Measurements from ENCODE around the gene CTNNA3.

CTNNA3 gene

DNA sequence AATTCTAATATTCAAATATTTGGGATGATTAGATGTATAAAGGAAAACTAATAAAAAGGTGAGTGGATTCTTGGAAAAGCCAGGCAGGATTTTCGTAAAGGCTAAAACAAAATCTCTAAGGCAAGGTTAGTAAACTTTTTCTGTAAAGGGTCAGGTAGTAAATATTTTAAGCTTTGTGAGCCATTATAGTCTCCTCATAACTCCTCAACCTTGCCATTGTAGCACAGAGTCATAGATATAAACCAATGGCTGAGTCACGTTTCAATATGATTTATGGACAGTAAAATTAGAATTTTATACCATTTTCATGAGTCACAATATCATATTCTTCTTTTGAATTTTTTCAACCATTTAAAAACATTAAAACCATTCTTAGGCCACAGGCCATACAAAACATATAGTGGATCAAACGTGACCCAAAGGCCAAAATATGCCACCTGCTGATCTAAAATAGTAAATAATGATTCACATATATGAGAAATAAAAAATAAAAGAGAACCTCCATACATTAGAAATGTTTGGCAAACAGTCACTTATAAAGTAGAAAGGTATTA lies 1422.0 kb downstream of the CTNNA3 start:
- DNase-seq, result no peak

DNA sequence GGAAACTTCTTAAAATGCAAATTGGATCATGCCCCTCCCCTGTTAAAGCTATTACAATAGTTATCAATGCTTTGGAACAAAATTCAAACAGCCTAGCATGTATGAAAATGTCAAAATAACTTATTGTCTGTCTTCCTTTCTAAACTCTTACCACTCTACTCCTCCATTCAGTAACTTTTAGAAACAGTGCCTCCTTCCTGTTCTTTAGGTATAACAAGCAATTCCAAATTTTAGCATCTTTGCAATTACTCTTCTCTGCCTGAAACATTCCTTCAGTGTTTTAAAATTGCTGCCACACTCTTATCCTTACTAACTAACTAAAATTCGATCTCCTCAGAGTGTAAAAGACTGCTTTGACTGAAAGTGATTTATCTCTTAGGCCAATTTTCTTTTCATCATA lies 1430.6 kb downstream of the CTNNA3 start:
- DNase-seq, result no peak

DNA sequence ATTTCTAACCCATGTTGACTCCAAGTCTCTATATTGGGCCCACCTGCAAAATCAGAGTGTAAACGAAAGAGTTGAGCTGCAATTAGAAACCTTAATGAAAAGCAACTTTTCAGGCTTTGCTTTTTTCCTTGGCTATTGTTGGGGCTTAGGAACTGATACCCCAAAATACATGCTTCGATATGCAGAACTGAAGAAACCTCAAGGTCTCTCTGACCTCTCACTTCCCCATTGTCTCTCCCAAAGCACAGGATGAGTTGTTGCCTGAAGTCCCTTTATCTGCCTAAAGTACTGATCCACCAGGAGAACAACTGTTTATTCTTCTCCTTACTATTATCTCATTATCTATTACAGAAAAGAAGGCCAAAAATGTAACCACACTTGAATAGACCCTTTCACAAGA lies 1436.2 kb downstream of the CTNNA3 start:
- DNase-seq, result no peak

DNA sequence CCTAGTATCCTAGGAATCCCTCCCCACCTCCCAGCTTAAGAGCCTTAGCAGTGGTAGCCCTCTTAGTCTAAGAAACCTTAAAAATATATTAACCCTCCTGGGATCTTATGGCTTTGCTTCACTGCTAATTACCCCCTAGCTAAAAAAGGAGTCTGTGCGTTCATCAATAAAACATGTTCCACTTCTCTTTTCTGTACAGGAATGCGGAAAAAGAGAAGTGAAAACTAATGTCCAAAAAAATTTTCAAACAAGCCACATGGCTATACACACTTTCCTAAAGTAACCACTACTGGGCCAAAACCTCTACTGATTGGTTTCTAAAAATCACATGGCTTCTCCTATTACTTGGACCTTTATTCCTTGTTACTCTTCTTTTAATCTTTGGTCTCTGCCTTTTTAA lies 1437.3 kb downstream of the CTNNA3 start:
- DNase-seq, result no peak

DNA sequence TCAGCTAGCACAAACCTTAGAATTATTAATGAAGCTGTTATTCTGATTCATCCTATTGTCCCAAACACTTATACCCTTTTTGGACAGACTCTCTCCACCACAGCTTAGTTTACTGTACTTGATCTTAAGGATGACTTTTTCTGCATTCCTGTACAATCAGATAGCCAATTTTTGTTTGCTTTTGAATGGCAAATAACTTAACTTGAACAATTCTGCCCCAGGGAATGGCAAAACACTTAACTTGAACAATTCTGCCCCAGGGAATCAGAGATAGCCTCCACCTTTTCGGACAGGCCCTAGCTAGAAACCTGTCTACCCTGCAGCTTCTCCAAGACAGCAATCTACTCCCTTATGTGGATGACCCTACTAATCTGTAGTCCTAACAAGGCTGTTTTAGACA lies 1438.2 kb downstream of the CTNNA3 start:
- DNase-seq, result no peak

DNA sequence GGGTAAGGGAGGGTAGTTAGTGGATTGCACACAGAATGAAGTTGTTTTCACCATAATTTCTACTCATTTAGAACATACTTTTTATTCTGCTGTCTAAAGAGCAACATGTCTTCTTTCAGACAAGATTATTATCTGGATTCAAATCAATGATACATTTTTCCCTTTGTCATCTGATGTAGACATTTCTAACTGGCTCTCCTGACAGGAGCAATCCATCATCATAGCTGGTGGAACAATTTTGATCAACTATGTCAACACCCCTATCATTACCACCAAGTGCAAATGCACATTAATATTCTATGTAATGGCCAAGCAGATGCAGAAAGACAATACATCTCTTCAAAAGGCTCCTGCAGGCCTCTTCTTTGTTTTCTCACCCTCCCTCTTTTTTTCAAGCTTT lies 1443.0 kb downstream of the CTNNA3 start:
- DNase-seq, result no peak

DNA sequence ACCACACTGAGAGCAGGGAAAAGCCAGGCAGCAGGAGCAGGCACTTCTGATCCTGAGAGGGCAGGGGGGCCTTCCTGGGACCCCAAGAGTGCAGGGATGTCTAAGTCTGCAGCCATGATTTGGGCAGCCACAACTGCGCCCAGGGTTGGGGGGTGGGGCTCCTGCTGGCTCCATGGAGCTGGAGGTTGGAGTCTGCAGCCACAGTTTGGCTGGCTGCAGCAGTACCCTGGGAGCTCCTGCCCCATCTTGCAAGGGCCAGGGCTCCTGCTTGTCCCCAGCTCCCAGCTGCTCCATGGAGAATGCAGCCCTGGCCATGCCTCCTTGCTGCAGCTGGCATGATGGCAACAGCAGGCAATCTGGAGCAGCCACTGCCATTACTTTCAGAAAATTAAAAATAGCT lies 1449.8 kb downstream of the CTNNA3 start:
- no peak for DNase-seq

DNA sequence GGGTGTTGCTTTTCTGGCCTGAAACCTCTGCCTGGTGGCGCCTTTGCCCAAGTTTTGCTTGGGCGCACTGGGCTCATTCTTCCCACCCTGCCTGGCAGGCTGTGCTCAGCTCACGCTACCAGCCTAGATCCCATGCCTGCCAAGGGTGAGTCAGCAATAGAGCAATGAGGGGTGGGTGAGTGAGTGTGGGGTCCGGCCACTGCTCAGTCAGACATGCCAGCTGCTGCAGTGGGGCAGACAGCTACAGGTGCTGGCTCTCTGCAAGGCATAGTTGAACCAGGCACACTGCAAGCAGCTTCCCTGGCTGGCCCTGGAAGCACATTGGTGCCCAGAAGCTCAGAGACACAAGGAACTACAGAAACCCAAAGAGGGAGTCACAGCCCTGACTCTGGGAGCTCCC lies 1451.0 kb downstream of the CTNNA3 start:
- DNase-seq, result no peak

DNA sequence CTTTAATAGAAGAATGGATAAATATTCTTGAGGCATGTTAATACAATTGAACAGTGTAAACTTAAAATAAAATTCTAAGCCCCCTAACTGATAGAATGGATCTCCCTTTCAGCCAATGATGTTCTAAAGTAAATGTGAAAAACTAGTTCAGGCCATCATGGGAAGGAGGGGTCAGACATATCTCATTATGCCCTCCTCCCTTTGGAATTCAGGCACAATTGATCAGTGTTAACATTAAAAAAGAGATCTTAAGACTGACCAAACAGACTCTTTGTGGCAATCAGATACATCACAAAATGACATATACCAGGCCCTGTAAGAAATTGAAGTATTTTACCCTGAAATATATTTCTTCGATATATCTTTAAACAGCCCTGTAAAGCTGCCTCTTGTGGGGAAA lies 1453.1 kb downstream of the CTNNA3 start:
- no peak for DNase-seq

DNA sequence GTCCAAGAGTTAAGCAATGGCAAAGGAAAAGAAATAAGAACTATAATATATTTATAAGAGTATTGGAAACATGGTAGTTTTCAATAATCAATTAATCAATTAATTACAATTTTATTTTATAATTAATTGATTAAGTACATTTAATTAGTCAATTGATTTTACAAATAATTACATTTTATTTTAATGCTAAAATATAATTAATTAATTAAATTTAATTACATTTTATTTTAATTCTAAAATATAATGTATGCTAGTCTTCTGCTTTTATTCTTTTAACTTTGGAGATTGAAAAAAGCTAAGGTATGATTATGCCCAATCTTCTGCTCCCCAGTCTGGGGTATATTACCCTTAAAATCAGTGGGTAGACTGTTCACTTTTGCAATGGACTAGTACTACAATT lies 1456.9 kb downstream of the CTNNA3 start:
- no peak for DNase-seq

DNA sequence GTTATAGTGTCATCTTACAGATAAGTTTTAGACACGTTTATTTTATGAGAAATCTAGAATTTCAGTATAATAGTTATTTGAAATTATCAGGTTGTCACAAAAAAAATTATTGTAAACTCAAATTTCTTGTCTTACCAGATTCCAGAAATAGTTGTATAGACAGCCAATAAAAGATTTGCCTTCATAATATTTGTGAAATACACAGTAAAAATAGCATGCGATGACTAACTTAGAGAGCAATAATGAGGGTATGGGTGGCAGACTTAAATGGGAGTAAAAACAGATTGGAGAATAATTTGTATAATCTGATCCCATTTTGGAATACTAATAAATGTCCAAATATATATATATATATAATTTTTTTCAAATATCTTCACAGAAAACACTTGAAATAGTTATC lies 1457.7 kb downstream of the CTNNA3 start:
- DNase-seq, result no peak

DNA sequence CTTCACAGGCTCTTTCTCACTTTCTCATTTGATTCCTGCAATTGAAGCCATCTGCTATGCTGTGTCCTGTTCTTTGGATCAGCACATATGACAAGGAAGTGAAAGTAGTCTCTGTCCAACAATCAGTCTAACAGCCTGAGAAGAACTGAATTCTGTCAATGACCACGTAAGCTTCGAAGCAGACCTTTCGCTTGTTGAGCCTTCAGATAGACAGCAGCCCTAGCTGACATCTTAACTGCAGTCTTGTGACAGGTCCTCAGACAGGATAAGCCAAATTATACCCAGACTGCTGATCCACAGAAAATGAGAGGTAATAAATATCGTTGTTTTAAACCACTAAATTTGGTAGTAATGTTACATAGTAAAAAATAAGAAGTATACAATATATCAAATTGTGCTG lies 1461.1 kb downstream of the CTNNA3 start:
- DNase-seq, result no peak

DNA sequence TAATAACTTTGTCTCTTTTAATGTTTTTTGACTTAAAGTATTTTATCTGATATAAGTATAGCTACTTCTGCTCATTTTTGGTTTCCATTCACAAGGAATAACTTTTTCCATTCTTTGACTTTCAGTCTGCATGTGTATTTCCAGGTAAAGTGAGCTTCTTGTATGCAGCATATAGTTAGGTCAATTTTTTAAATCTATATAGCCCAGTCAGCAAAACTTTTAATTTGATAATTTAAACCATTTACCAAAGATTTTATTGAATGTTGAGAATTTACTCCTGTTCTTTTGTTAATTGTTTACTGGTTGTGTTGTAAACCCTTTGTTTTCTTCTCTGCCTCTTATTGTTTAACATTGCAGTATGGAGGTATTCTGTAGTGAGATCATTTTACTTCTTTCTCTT lies 1467.1 kb downstream of the CTNNA3 start:
- no peak for DNase-seq

DNA sequence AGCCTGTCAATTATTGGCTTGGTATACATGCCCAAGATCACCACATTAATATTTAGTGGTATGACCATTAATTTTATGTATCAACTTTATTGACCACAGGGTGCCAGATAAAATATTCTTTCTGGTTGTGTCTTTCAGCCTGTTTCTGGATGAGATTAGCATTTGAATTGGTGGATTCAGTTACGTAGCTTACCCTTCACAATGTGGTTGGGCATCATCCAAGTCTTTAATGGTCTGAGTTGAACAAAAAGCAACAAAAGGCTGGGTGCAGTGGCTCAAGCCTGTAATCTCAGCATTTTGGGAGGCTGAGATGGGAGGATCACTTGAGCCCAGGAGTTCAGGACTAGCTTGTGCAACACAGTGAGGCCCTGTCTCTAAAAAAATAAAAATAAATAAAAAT lies 1472.3 kb downstream of the CTNNA3 start:
- DNase-seq, result no peak

DNA sequence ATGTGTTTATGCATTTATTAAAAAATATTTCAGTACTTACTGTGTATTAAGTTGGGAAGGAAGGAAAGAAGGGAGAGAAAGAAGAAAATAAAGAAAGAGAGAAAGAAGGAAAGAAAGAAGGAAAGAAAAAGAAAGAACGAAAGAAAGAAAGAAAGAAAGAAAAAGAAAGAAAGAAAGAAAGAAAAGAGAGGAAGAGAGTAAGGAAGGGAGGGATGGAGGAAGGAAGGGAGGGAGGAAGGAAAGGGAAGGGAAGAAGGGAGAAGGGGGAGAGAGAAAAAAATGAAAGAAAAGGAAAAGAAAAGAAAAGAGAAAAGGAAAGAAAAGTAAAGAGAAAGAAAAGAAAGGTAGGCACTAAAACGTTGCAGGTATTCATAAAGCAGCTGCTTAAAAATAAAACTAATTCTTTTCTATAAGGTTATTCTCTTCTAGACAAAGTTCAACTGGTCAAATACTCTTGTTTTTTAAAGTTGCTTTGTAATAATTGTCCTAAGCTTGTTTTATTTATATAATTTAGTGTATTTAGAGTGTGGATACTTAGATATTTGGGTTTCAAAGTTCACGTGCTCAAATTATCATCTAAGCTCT lies 1473.4 kb downstream of the CTNNA3 start:
- DNase-seq, result no peak

DNA sequence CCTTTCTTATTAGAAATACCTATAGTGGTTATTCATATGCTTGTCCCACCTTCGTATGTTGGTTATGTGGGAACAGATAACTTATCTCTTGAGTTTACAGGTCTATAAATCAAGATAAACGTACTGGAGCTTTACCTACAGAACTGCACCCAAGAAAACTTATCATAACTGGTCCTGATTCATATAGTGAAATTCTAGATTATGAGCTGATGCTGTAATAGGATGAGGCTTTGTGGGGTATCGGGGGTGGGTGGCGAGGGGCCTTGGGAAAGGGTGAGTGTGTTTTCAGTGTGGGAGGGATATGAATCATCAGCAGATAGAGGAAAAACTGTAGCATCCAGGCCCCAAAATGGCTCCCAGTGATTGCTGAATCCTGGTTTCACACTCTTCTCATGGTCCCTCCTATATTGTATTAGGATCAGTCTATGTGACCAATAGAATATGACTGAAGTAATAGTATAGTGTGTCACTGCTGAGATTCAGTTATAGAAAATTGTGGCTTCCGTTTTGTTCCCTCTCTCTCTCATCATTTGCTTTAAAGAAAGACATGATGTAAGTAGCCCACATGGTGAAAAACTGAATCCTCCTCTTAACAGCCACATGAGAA lies 1476.9 kb downstream of the CTNNA3 start:
- no peak for DNase-seq

DNA sequence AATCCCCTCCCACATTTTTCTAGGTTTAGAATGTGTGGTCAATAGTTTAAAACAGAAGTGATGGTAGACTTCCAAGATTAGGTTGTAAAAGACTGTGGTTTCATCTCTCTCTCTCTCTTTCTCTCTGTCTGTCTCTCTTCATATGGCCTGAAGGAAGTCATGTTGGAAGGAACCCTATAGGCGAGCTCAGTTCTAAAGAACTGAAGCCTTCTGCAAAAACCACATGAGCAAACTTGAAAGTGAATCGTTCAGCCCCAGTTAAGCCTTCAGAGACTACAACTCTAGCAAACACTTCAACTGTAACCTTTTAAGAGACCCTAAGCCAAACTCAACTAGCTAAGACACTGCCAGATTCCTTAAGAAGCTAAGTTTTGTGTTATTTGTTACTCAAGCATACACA lies 1477.7 kb downstream of the CTNNA3 start:
- no peak for DNase-seq

DNA sequence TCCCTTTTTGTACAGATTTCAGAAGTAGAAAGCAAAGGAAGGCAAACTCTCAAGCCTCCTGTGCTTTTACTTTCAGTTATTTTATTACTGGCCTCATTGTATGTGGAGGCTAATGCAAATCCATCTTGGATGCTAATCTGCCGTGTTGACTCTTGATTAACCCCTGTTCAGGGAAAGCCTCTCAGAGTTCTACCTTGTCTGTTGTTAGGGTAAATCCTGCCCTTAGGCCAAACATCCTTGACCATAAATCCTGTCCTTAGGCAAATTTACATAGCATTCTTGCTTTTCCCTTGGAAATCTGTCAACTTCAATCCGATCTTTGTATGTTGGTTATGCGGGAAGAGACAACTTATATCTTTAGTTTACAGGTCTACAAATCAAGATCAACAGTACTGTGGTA lies 1480.1 kb downstream of the CTNNA3 start:
- DNase-seq, result no peak

DNA sequence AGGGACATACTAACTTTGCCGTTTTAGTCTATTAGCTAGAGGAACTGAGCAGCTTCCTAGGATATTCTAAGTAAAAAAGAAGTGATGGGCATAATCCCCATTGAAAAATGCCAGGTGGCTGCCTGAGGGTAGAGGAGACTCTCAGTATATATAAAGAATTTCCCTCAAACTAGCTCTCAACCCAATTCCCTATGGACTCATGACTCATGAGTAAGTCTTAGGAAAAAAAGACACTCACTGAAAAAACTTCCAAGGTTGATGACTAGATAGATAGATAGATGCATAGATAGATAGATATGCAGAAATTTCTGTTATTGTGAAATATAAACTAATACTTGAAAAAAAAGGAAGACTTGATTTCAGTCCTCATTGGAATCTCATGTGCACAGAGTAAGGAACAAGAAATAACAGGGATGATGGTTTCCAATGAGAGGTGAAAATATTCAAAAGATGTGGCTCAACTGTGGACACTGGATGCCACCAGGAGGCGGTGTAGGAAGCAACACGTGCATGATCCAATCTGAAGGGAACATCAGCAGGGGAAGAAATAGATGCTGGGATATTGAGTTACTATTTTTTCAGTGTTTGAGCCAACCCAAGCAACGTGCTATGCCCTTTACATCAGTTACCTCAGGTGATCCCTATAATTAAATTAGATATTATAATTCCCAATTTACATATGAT lies 1481.1 kb downstream of the CTNNA3 start:
- DNase-seq, result no peak

DNA sequence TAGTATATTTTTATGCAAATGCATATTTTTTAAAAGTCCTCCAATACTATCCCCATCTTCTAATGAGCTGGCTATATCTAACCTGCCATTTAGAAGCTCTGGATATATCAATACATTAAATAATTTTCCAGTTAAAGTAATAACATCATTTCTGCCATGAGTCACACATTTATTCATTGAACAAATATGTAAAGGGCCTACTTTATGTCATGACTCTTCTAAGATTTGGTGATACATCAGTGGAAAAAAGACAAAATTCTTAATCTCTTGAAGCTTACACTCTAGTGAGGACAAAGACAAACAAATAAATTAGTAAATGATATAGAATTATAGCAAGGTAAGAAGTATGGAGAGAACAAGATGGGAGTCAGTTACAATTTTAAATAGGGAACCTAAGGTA lies 1487.0 kb downstream of the CTNNA3 start:
- DNase-seq, result no peak

DNA sequence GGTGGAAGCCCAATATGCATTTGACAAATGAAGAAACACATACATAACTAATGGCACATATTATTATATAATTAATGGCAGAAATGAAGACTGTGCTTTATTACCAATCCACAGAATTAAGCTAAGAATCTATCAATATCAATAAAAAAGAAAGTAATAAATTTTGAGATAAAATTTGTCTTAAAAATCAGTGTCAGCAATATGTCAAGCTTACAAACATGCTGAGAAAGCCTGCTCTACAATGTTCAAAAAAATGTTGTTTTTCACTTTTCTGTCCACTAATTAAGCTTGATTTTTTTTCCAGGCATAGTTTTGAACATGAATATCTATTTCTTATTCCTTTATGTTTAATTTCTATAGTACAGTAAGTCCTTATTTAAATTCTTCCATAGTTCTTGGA lies 1491.2 kb downstream of the CTNNA3 start:
- DNase-seq, result no peak

DNA sequence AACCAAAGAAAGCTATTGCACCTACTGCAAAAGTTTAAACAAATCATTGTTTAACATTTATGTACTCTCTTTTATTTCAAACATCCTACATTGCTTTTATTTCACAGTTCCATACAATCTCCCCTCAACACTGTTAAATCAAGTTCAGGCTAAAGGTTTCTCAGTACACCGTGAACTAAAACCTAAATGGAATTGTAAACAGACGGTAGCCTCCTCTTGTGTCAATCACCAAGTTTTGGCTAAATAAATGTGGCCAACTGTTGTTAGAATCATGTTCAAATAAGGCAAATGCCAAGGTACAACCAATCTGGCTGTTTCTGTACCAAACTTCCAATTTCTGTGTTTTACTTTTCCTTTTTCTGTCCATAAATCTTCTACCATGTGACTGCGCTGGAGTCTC lies 1493.9 kb downstream of the CTNNA3 start:
- no peak for DNase-seq

DNA sequence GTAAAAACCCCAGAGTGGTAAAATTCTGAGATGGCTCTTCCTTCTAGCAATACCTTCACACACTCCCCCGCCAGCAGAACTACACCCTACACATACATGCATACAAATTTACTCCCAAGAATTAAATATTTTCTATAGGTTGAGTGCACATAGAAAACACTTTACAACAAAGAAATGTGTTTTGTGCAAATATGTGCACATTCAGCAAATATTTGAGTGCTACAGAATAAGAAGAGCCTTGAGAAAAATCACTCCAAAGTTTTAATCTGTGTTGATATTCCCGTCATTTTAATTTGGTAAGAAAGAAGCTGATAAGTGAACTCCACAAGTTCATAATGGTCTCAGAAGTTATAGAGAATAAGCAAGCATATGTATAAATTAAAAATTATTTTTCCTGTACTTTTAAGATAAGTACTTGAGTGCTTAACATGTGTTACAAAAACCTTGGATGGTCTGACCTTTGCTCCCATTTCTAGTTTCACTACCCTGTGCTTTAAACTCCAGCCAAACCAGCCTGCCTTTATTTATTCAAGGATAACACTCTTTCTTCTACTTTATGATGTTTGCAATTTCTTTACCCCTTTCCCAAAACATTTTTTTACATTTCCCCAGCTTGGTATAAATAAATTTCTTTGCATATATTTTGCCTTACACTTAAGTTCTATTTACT lies 1503.7 kb downstream of the CTNNA3 start:
- DNase-seq, result no peak

DNA sequence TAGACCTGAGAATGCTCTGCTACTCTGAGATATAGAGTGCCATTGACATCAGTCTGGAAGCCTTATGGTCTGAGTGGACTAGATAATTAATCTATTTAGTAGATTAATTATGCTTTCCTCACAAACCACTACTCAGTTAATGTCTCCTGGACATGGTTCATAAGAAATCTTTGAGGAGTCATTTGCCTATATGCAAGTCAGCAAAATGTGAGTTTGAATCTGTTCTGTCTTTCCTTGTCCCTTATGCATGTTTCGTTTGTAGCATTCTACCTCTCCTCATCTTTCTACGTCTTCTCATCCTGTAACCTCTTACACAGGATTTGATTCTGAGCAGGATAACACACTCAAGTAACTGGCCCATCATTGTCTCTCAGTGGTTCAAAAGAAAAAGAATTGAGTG lies 1505.6 kb downstream of the CTNNA3 start:
- DNase-seq, result no peak

Measured in activated CD4-positive, CD25-positive, alpha-beta regulatory T cell treated with anti-CD3 and anti-CD28 coated beads, Interleukin-2, amount 50 U/mL, for 72 hours (primary cell).